ENCODE results near the gene SAA4.
"Not testable (repeated sequence)": the region's sequence is repeated elsewhere in the genome, so short reads cannot be mapped to it uniquely, and the experiment has no call there.

The SAA4 gene

GRCh38 chr11:18189476-18190245 lies 46.9 kb downstream of the SAA4 start:
- not testable (repeated sequence) for DNase-seq (ENCODE audit: low read depth, low spot score)

- no peak for DNase-seq (ENCODE audit: low read depth, low spot score)
Observed at GRCh38 chr11:18188796-18189195, 47.8 kb downstream of the SAA4 start.
